Eye (tissue), 1 donor: Measurements from ENCODE around the gene CAMK2N2.
"Not testable (repeated sequence)": the region's sequence is repeated elsewhere in the genome, so short reads cannot be mapped to it uniquely, and the experiment has no call there.

Source experiments
- DNase-seq: peaks from one replicate; pipeline ENCODE4 v3.0.0-alpha.2; 2015

Gene CAMK2N2

DNA sequence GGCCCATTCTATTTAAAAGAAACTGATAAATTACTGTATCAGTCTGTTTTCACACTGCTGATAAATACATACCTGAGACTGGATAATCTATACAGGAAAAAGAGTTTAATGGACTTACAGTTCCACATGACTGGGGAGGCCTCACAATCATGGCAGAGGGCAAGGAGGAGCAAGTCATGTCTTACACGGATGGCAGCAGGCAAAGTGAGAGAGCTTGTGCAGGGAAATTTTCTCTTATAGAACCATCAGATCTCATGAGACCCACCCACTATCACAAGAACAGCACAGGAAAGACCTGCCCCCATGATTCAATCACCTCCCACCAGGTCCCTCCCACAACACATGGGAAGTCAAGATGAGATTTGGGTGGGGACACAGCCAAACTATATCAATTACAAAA, 5.9 kb upstream of the CAMK2N2 start:
- not testable (repeated sequence) for DNase-seq

DNA sequence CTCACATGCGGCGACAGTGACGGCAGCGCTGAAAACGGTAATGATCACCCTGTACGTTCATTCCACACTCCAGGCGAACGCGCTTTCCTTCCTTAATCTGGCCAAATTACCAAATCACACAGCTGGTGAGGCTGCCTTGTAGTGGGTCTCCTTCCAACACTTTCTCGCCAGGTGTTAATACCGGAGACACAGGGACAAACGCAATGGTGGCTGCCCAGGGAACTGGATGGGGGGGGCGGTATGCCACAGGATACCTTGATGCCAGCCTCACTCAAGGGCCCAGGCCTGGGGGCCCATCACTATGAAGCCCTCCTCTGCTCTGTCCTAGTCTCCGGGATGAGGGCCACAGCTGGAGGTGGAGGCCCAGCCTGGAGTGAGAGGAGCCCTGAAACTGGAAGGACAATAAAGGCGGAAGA, 1.4 kb upstream of the CAMK2N2 start:
- peak; percentile 2 for DNase-seq

DNA sequence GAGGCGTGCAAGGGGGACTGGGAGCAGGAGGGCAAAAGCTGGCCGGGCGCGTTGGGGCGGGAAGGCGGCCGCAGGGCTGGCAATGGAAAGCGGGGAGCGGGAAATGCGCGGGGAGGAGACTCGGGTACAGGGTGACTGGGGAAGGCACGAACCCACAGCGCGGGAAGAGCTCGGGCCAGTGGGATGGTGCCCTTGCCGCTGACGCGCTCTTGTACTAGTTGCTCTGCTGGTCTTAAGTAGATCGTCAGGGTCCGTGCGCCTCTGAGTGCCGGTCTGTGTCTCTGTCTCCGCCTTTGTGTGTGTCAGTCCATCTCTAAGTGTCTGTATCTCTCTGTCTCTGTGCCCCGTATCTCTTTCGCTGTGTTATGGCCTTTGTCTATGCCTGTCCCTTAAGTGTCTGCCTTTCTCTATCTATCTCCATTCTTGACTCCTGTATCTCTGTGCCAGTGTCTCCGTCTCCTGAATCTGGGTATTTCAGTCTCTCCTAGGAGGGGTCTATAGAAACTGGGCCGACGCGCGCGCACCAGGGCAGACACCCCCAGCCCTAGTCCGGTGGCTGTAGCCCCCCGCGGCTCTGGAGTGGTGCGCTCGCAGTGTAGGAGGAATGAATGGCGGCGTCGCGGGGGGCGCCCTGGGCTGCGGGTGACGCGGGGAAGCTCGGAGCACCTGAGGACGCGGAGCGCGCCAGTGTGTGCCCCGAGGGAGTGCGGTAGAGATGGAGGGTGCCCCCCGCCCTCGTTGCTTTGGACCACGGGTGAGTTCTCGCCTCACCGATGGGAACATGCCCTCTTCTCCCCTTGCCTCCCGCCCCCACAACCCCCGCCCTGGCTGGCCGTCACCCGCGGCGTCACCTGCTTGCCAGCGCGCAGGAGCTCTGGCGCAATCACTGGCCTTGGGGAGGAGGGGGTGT, 756 bp upstream of the CAMK2N2 start:
- peak; percentile 68 for DNase-seq

DNA sequence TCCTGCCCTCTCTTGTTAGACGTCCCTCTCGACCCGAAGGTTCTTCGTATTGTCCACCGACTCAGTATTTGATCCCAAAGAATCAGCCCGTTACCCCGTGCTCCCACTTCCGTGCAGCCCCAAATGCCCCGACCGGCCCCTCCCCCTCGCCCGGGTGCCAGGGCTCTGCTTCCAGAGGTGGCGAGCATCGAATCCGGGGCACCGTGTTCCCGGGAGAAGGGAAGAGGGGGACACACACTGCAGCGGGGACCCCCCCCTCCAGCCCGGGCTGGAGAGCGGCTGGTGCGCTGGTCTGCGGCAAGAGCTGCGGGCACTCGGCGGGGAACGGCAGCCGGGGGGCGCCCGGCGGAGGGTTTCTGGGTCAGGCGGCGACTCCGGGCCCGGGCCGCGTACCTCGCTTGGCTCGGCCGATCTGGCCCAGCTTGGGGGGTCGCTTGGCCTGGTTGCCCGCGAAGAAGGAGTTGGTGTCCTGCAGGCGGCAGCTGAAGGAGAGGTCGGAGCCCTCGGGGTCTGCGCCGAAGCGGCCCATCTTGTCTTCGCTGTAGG, 556 bp downstream of the CAMK2N2 start:
- DNase-seq: peak; percentile 70

DNA sequence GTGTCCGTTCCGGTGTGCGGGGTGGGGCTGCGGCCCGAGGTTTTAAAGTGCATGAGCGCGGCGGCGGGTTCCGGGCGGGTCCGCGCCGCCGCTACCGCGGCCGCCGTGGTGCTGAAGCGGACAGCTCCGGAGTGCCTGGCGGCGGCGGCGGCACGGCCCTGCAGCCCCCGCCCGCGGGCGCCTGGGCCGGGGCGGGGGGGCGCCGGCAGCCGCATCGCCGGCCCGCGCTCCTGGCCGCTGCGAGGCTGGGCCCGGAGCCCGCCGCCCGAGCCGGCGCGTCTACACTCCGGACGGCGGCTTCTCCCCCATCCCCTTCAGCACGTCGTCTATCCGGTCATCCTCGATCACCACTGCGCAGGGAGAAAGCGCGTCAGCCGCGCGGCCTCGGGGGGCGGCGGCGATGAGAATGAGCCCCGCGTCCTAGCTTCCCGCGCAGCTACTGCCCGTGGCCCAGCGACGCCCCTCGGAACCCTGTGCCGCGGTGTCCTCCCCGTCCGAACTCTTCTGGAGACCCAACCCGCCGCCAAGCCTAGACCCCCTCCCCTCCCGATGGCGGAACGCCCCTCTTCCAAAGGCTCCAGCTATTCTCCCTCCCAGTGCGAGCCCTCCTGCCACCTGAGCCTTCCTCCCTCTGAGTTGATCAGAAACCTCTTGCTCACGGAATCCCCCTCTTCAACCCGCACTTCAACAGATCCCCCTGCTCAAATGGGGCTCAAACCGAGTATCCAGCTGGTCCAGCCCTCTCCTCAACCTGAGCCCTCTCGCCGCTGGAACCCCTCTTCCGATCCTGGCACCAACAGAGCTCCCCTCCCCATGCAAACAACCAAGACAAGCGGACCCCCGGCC, 1.3 kb downstream of the CAMK2N2 start:
- DNase-seq: peak; percentile 63

DNA sequence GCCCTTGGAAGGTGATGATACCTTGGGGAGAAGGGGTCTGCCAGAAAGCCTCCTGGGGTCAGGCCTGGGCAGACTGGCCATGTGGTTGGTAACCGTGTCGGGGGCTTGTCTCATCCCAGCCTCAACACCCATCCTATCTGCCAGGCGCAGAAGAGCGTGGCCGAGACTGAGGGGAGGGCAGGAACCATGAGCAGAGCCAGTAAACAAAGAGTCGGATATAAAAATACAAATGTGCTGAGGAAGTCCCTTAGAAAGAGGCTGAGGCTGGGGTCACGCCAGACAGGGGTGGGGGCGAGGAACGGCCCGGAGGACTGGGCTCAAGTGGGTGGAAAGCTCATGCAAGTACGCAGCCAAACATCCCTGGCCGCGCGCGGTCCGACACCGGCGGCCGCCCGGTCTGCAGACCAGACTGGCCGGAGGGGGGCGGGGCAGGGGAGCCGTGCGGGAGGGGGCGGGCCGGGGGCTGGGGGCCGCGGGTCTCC, 1.9 kb downstream of the CAMK2N2 start:
- peak; percentile 16 for DNase-seq

DNA sequence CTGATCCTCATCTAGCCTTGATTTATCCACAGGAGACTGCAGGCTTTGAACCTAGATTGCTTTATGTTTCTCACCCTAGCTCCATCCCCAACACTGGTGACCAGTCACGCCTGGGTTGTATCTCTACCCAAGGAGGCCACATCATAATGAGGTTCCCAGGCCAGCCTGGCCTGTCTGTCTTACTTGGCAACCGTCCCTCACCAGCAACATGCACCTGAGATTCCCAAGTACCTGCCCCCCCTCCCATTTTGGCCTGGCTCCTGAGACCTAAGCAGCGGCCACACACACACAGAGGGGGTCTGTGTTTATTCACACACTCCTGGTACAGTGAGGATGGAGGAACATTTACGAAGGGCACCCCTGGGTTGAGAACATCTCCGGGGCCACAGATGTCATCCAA, 2.4 kb downstream of the CAMK2N2 start:
- DNase-seq: no peak

DNA sequence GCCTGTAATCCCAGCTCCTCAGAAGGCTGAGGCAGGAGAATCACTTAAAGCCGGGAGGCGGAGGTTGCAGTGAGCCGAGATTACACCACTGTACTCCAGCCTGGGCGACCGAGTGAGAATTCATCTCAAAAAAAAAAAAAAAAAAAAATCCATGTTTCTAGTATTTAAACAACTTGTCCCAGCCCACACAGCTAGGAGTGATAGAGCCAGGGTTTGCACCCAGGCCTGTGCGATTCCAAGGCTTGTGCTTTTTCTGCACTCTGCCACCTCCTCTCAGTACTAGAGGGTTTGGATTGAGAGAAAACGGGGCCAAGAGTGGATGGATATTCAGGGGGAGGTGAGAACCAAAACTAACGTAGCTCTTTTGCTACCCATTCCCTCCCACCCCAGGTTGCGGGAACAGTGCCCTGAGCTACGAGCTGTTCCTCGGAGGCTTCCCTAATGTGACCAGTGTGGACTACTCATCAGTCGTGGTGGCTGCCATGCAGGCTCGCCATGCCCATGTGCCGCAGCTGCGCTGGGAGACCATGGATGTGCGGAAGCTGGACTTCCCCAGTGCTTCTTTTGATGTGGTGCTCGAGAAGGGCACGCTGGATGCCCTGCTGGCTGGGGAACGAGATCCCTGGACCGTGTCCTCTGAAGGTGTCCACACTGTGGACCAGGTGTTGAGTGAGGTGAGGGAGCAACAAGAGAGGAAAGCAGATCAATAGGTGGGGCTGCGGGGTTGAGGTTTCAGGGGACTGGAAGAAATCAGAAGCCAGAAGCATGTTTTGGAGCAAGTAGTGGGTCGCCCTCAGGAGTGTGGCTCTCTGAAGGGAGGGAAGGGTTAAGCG, 4.1 kb downstream of the CAMK2N2 start:
- no peak for DNase-seq

DNA sequence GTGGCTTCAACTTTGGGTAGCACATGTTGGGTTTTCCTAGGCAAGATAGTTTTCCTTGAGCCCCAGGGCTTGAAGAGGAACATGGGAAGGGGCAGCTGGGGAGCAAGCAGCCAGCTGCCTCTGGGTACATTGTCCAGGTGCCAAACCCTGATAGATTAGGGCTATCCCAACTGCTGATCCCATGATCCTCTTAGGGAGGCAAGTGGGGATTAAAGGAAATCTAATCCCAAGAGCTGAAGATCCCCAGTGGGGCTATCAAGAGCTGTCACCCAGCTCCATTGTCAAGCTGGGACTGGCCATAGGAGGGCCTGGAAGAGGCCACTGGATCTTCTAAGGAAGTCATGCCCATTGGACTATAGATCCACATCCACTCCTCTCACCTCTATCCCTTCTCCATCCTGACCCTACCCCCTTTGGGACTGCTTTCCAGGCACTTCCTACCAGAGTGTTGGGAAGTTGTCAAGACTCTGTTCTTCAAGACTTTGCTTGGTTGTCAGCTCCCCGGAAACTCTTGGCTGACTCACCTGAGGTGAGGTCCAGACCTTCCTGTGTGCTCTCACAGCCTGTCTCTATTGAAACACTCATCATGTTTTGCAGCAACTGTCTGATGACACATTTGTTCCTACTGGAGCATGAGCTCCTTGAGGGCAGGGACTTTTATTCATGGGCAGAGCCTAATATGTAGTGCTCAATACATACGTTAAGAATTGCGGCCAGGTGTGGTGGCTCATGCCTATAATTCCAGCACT, 5.9 kb downstream of the CAMK2N2 start:
- no peak for DNase-seq

DNA sequence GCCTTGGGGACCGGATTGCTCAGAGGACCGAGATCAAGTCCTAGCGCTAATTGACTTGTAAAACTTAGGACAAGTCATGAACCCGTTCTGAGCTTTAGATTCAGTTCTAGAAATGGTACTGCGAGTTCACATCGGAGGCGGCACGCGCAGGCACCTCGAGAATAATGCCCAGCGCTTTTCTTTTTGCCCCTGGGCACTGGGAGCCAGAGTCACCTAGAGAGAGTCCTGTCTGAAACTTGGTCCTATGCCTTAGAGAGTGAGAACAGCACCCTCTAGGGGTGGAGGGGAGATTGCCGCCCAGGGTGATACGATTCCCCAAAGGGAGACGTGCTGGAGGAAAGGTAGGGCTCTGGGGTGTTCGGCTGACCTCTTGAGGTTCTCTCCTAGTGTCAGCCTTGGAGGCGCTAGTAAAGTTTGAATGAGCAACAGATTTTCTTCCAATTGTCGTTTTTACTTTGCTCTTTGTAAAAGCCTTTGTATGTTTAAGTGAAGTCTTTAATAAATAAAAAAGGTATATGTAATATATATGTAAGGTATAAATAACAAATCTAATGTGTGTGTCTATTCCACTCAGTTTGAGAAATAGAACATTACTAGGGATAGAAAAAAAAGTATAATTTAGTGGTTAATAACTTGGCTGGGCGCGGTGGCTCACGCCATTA, 11.1 kb downstream of the CAMK2N2 start:
- DNase-seq: peak; percentile 93

DNA sequence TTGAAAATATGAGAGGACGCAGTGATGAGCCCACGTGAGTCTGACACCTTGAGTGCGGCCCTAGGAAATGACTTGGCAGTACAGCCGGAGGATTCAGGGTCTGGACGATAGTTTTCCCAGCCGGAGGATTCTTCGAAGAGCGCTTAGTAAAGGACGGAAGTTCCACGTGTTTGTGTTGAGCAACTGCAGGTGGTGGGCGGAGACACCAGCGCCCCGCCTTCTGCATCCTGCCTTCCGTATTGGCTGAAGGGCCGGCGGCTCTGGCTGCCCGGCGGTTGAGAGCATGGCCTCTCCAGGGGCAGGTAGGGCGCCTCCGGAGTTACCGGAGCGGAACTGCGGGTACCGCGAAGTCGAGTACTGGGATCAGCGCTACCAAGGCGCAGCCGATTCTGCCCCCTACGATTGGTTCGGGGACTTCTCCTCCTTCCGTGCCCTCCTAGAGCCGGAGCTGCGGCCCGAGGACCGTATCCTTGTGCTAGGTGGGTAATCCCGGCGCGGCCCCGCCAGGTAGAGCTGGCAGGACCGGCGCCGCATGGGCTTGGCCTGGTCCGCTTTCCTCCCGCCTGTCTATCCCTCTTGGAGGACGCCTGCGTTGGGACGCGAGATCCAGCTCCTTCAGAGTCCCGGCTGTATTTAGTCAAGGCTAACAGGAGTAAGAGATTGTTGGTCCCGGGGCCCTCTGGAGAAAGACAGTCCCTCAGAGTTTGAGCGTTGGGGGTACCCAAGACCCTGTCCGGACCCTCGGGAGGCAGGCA, 11.8 kb downstream of the CAMK2N2 start, which contains the start of gene EEF1AKMT4:
EEF1AKMT4 (plus strand) TSS at position 261 of the 755 bp plus-strand sequence; CDS start at position 284, 23 bp downstream.
- DNase-seq: peak; percentile 97

DNA sequence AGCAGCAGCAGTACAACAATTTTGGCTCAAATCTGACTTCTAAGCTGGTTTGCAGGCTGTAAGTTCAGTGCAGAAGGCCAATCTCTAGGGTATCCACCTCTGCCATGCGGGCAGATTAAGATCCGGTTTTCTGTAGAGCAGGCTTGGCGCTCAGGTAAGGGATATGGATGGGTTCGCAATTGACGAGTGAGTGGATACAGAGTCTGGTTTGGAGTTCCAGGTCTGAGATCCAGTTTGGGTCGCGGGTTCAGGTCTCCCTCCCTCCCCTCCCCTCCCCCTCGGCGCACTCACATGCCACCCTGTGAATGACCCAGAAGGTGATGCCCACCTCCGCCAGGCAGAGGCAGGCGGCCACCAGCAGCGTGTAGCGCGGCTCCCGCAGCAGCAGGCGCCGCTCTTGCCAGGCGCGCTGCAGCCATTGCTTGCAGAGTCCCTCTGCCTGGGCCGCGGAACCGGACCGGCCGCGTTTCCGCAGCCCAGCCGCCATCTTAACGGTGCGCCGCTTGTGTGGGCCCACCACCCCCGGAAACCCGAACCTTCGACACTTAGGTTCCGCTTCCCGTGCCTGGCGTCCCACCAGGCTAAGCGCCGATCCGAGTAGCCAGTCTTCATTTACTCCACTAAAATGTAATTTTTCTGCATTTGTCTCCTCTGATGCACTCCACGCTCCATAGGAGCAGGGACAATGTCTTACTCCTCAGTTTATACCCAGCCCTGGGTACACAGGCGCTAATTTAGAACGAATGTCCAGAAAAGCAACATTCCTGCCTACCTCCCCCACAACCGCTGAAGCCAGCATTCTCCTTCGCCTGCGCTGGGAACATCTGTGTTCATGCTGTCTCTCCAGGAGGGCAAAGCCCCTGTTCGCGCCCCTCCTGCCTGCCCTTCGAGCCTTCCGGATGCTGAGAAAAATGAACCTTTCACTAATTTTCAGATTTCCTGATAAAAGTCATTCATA, 12.6 kb downstream of the CAMK2N2 start, which contains the start of gene ALG3:
ALG3 (minus strand) TSS at position 509 of the 958 bp plus-strand sequence; CDS start at position 487, 22 bp downstream.
- peak; percentile 96 for DNase-seq

DNA sequence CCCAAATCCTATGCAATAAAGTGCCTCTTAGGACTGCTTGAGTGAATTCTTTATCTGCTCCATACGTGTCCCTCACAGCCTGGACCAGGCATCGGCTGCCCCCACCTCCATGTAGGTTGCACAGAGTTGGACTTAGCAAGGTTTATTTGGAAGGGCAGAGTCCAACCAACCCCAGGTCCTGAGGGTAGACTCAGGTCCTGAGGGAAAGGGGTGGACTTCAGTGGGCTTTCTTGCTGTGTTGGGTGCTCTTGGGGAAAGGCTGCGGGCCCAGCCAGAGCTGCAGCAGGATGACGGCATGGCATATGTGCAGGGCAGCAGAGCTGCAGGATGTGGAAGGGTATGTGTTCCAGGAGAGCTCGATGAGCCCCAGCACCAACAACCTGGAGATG, 19.1 kb downstream of the CAMK2N2 start:
- DNase-seq: no peak

DNA sequence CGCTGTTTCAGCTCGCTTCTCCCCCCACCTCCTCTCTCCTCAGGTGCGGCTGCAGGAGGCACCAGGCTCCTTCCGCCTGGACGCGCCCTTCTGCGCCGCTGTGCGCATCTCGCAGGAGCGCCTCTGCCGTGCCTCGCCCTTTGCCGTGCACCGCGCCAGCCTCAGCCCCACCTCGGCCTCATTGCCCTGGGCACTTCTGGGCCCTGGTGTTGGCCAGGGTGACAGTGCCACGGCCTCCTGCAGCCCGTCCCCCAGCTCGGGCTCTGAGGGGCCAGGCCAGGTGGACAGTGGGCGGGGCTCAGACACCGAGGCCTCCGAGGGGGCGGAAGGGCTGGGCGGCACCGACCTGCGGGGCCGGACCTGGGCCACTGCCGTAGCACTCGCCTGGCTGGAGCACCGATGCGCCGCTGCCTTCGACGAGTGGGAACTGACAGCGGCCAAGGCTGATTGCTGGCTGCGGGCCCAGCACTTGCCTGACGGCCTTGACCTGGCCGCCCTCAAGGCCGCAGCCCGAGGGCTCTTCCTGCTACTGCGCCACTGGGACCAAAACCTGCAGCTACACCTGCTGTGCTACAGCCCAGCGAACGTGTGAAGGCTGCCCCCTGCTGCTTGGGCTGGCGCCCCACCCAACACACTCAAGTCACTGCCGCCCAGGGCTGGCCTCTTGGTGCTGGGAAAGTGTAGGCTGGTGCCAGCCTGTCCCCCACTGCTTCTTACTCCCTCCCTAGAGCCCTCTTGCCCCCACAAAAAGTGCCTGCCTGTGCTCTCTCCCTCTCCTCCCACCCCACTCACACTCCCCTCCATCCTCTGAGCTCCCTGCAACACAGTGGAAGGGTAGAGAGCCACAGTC, 19.7 kb downstream of the CAMK2N2 start:
- DNase-seq: no peak

DNA sequence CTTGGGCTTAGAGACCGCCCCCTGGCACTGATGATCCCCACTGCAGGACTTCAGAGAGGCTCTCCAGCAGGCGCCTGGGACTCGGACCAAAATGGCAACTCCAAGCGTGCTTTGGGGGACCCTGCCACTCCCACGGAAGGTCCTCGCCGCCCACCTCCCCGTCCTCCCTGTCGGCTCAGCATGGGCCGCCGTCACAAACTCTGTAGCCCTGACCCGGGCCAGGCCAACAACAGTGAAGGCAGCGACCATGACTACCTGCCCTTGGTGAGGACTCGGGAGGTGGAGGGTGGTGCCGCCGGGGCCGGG, 20.3 kb downstream of the CAMK2N2 start:
- no peak for DNase-seq

DNA sequence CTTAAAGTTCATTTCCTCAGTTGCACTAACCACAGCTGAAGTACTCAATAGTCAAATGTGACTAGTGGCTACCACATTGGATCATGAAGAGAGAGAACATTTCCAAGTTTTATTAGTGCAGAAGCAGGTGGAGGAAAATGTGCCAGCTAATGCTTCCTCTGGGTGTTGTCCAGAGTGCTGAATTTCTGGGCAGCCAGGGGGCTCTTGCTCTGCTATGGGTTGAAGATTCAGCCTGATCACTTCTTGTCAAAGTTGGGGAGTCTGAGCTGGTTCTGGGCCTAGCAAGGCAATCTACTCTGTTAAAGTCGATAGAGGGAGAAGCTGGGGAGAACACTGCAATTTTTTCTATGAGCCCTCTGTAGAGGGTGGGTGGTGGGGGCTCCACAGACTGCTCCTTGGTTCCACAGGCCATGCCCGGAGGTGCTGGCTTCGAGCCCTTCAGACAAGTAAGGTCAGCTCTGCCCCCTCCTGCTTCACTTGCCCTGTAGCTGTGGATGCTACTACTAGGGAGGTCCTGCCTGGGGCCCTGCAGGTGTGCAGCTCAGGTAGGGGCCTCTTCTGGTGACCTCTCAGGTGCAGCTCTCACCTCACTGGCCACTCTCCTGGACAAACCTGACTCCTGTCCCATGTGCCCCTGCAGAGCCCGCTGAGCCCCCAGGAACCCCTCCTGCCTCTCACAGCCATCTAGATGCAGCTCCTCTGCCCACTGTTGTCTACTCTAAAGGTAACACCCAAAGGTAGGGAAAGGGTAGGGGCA, 20.8 kb downstream of the CAMK2N2 start:
- peak; percentile 62 for DNase-seq

DNA sequence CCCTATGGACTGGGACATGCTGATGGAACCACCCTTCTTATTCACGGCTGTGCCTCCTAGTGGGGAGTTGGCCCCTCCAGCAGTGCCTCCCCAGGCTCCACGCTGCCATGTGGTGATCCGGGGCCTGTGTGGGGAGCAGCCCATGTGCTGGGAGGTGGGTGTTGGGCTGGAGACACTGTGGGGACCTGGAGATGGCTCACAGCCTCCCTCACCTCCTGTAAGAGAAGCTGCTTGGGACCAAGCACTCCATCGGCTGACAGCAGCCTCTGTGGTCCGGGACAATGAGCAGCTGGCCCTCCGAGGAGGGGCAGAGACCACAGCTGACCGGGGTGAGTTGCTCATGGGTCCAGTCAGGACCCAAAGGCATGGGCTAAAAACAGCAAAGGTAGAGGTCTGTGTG, 21.6 kb downstream of the CAMK2N2 start:
- DNase-seq: no peak
